Natural killer cell treated with Interleukin-12 subunit alpha and Interleukin-12 subunit beta and Interleukin-15 and Interleukin-18, amount 100 ng/mL, for 72 hours (primary cell): Measurements from ENCODE around the gene HS3ST1. TPM values are rescaled to one million over a fixed set of nuclear protein-coding genes. Genes with fewer than 3 reads are reported as not detected.
A peak's percentile ranks its signal among the peaks of the same experiment; 100 is the strongest.
"Not testable (repeated sequence)": the region's sequence is repeated elsewhere in the genome, so short reads cannot be mapped to it uniquely, and the experiment has no call there.

Source experiments
- ATAC-seq, 2 donors: fragments of 150-1000 bp; cut with Tn5 transposase in 1 of 2; sonication (Bioruptor Pico), chemical (Tn5 transposase) in 1 of 2; 2 replicates each; pipeline ENCODE4 v1.10.0; 2021
- DNase-seq: peaks from one replicate; pipeline ENCODE4 v3.0.0; 2022; ENCODE audit warnings: low spot score
- H3K27ac Mint-ChIP-seq, 2 donors: 1 replicate in 1 of 2; 2 replicates in 1 of 2; pipeline ENCODE4 v1.8.0; 2022; ENCODE audit warnings: mixed read lengths in 2 of 2, mild to moderate bottlenecking in 1 of 2, moderate library complexity in 1 of 2
- H3K27me3 Mint-ChIP-seq, 2 donors: 1 replicate in 1 of 2; 2 replicates in 1 of 2; pipeline ENCODE4 v1.8.0; 2022; ENCODE audit warnings: mixed read lengths in 2 of 2
- H3K36me3 Mint-ChIP-seq: one replicate; pipeline ENCODE4 v1.8.0; 2022; ENCODE audit warnings: mixed read lengths
- H3K4me1 Mint-ChIP-seq, 2 donors: 1 replicate in 1 of 2; 2 replicates in 1 of 2; pipeline ENCODE4 v1.8.0; 2022; ENCODE audit warnings: low read depth in 2 of 2, mixed read lengths in 2 of 2, mild to moderate bottlenecking in 1 of 2
- H3K4me3 Mint-ChIP-seq: one replicate; pipeline ENCODE4 v1.8.0; 2022; ENCODE audit warnings: mixed read lengths
- H3K9me3 Mint-ChIP-seq: 2 replicates; pipeline ENCODE4 v1.8.0; 2022; ENCODE audit warnings: mixed read lengths
- total RNA-seq, 2 donors: library from RNA; stranded (reverse); gene quantifications; one replicate each; pipeline ENCODE4 v1.2.3, GENCODE V29; 2022

HS3ST1 gene
- total RNA-seq, 2 donors from 2014 or later: not detected

GRCh38 chr4:11408233-11408967 lies 20.3 kb downstream of the HS3ST1 start:
- Mint-ChIP-seq H3K27ac (no peak overlapping the region), H3K27me3 (peaks cover 0 to 2% of the 10 kb centered on the region in 2 donors), H3K9me3 (no peaks in the 10 kb centered on the region), H3K4me1 (no peaks in the 10 kb centered on the region), H3K36me3 (no peaks in the 10 kb centered on the region), H3K4me3 (no peak overlapping the region)
- DNase-seq (no peak), ATAC-seq (peak; percentile 44 to 45)

DNA sequence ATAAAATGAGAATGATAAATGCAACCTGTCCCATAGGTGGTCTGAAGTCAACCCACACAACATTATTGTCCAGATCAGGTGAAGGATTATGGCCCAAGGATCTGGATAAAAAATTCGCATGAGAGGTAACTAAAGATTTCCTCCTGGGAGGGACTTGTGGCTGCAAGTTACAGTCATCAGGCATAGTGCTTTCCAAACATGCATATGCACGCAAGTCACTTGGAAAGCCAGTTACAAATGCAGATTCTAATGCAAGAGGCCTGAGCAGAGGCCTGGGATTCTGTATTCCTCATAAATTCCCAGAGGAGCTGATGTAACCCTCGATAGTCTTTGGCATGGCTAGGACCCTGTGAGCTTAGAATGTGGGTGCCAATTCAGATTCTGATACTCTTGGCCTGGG lies 21.1 kb downstream of the HS3ST1 start:
- Mint-ChIP-seq H3K4me1 (no peaks in the 10 kb centered on the region), H3K9me3 (no peaks in the 10 kb centered on the region), H3K27me3 (peaks cover 0 to 2% of the 10 kb centered on the region in 2 donors), H3K27ac (no peak overlapping the region), H3K4me3 (no peak overlapping the region), H3K36me3 (no peaks in the 10 kb centered on the region)
- ATAC-seq: no peak
- no peak for DNase-seq

GRCh38 chr4:11404431-11404830 lies 24.3 kb downstream of the HS3ST1 start:
- ATAC-seq (no peak), DNase-seq (no peak)
- H3K27ac Mint-ChIP-seq: no peak overlapping the region
- no peaks in the 10 kb centered on the region for H3K36me3 Mint-ChIP-seq
- no peak overlapping the region for H3K4me3 Mint-ChIP-seq
- peaks cover 0 to 2% of the 10 kb centered on the region in 2 donors for H3K27me3 Mint-ChIP-seq
- H3K4me1 Mint-ChIP-seq: no peaks in the 10 kb centered on the region
- no peaks in the 10 kb centered on the region for H3K9me3 Mint-ChIP-seq

GRCh38 chr4:11402192-11402591 lies 26.5 kb downstream of the HS3ST1 start:
- no peak overlapping the region for H3K4me3 Mint-ChIP-seq
- no peaks in the 10 kb centered on the region for H3K27me3 Mint-ChIP-seq
- DNase-seq: no peak
- H3K9me3 Mint-ChIP-seq: no peaks in the 10 kb centered on the region
- H3K4me1 Mint-ChIP-seq: no peaks in the 10 kb centered on the region
- ATAC-seq: no peak
- no peak overlapping the region for H3K27ac Mint-ChIP-seq
- no peaks in the 10 kb centered on the region for H3K36me3 Mint-ChIP-seq

GRCh38 chr4:11399461-11399971 lies 29.2 kb downstream of the HS3ST1 start:
- ATAC-seq (peak in 1 of 2 donors; percentile 9), DNase-seq (no peak)
- Mint-ChIP-seq H3K27me3 (no peaks in the 10 kb centered on the region), H3K27ac (no peak overlapping the region), H3K4me3 (no peak overlapping the region), H3K9me3 (no peaks in the 10 kb centered on the region), H3K36me3 (no peaks in the 10 kb centered on the region), H3K4me1 (no peaks in the 10 kb centered on the region)

DNA sequence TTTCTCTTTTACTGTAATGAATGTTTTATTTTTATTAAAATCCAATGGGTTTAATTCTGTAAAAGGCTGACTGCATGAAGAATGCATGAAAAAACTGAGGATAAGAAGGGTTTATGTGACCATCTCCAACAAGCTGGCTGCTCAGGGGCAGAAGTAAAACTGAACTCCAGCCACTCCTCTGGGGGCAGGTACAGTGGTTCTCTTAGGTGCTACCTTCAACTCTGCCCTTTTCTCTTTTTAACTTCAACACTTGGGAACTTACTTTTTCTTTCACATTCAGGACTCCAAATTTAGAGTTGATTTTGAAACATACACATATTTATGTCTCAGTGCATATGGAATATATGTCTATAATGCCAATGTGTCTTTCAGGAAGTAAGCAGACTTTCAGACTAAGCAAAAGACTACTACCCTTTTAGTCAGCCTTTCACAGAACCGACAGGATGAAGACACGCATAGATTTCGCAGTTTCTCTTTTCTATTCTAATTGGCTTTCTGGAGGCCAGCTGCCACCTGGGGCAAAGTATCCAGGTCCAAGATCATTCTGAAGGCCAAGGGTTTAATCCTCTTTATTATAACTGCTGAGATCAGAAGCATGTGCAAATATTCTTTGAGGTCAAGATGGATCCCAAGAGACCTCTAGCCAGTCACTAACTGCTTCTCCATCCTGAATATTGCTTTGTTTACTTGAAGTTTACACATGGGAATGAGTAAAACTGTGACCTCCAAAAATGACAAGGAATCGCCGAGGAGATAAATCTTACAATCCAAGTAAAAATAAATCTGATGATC lies 30.7 kb downstream of the HS3ST1 start:
- ATAC-seq (no peak), DNase-seq (no peak)
- H3K4me1 Mint-ChIP-seq: no peaks in the 10 kb centered on the region
- no peak overlapping the region for H3K4me3 Mint-ChIP-seq
- peak overlapping the region in 1 of 2 donors; percentile 8 for H3K27ac Mint-ChIP-seq
- no peaks in the 10 kb centered on the region for H3K9me3 Mint-ChIP-seq
- no peaks in the 10 kb centered on the region for H3K36me3 Mint-ChIP-seq
- H3K27me3 Mint-ChIP-seq: peaks cover 0 to 6% of the 10 kb centered on the region in 2 donors

GRCh38 chr4:11397146-11397545 lies 31.5 kb downstream of the HS3ST1 start:
- ATAC-seq (no peak), DNase-seq (no peak)
- peaks cover 0 to 6% of the 10 kb centered on the region in 2 donors for H3K27me3 Mint-ChIP-seq
- H3K4me1 Mint-ChIP-seq: no peaks in the 10 kb centered on the region
- no peaks in the 10 kb centered on the region for H3K36me3 Mint-ChIP-seq
- no peaks in the 10 kb centered on the region for H3K9me3 Mint-ChIP-seq
- no peak overlapping the region for H3K27ac Mint-ChIP-seq
- no peak overlapping the region for H3K4me3 Mint-ChIP-seq

- Mint-ChIP-seq H3K4me3 (no peak overlapping the region), H3K27me3 (peaks cover 0 to 6% of the 10 kb centered on the region in 2 donors), H3K4me1 (no peaks in the 10 kb centered on the region), H3K36me3 (no peaks in the 10 kb centered on the region), H3K9me3 (no peaks in the 10 kb centered on the region), H3K27ac (no peak overlapping the region)
- ATAC-seq (no peak), DNase-seq (no peak)
Observed at GRCh38 chr4:11393551-11393950, 35.1 kb downstream of the HS3ST1 start.

GRCh38 chr4:11384072-11384471 lies 44.6 kb downstream of the HS3ST1 start:
- H3K4me3 Mint-ChIP-seq, ATAC-seq, H3K9me3 Mint-ChIP-seq, DNase-seq, H3K27ac Mint-ChIP-seq, H3K36me3 Mint-ChIP-seq, H3K27me3 Mint-ChIP-seq, H3K4me1 Mint-ChIP-seq: not testable (repeated sequence)

DNA sequence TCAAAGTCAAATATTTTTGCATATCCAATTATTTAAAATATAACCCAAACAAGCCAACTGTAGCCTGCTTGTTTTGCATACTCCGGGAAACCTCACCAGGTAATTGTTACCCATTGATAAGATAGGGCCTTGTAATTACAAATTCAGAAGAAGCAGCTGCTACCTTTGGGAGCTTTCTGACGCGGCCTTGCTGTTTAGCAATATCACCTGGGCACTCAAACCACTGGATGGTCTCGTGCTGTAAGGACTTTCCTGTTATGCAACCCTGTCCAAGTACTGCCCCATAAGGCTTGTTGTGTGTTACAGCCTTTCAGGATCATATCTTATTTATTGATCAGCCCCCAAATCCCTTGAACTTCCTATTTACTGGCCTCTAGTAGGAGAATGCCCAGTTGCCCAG lies 52.1 kb downstream of the HS3ST1 start:
- Mint-ChIP-seq H3K27ac (no peak overlapping the region), H3K36me3 (no peaks in the 10 kb centered on the region), H3K4me1 (no peaks in the 10 kb centered on the region), H3K9me3 (no peaks in the 10 kb centered on the region), H3K27me3 (no peaks in the 10 kb centered on the region), H3K4me3 (no peak overlapping the region)
- DNase-seq (no peak), ATAC-seq (no peak)

DNA sequence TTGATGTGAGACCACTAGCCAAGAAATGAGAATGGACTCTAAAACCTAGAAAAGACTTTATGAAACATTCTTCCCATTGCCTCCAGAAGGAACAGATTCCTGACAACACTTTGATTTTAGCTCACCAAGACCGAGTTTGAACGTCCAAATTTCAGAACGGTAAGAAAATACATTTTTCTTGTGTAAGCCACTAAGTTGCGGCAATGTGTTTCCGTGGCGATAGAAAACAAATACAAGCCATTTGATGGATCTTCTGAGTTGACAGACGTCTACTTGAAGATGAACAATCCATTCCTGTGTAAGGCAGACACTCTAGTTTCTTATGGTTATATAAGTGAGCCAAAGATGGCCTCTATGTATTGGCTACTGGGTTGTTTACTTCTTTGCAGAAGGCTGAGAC lies 52.5 kb downstream of the HS3ST1 start:
- Mint-ChIP-seq H3K27me3 (no peaks in the 10 kb centered on the region), H3K4me1 (no peaks in the 10 kb centered on the region), H3K4me3 (no peak overlapping the region), H3K9me3 (no peaks in the 10 kb centered on the region), H3K27ac (no peak overlapping the region), H3K36me3 (no peaks in the 10 kb centered on the region)
- ATAC-seq (no peak), DNase-seq (no peak)

DNA sequence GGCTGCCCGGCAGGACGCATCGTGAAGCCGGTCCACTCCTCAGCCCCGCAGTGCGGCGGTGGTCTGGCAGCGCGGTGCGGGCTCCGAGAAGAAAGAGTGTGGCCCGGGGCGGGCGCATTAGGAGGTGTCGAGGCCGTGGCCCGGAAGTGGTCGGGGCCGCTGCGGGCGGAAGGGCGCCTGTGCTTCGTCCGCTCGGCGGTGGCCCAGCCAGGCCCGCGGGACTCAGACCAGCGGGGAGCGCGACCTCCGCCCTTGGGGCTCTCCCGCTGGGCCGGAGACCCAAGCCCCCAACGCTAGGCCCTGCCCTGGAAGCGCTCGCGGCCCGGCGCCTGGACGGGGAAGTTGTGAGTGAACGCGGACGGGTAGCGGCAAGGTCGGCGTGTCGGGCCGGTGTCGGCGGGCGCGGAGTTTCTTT lies 60.0 kb downstream of the HS3ST1 start:
- H3K4me1 Mint-ChIP-seq: no peaks in the 10 kb centered on the region
- ATAC-seq: peak; percentile 82
- DNase-seq: no peak
- peak overlapping the region; percentile 44 for H3K4me3 Mint-ChIP-seq
- no peaks in the 10 kb centered on the region for H3K9me3 Mint-ChIP-seq
- no peaks in the 10 kb centered on the region for H3K36me3 Mint-ChIP-seq
- peaks cover 6% of the 10 kb centered on the region in 2 donors for H3K27me3 Mint-ChIP-seq
- H3K27ac Mint-ChIP-seq: no peak overlapping the region

GRCh38 chr4:11367371-11367770 lies 61.3 kb downstream of the HS3ST1 start:
- H3K36me3 Mint-ChIP-seq: no peaks in the 10 kb centered on the region
- H3K9me3 Mint-ChIP-seq: no peaks in the 10 kb centered on the region
- no peak overlapping the region for H3K4me3 Mint-ChIP-seq
- peaks cover 6% of the 10 kb centered on the region in 2 donors for H3K27me3 Mint-ChIP-seq
- H3K27ac Mint-ChIP-seq: no peak overlapping the region
- no peak for DNase-seq
- H3K4me1 Mint-ChIP-seq: no peaks in the 10 kb centered on the region
- no peak for ATAC-seq

DNA sequence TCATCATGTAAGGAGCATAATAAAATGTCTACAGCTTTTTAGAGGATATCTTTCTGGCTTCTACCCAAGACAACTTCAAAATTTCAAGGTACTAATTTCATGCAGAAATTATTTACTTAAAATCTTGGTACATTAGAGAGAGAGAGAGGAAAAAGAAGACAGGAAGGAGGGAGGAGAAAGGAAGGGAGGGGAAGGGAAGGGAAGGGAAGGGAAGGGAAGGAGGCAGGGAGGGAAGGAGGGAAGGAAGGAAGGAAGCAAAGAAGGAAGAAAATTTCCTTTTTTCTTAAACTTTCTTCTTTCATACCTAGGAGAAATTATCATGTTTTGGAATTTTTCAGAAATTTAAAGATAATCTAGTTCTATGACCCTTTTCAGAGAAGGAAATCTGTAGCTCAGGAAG lies 61.8 kb downstream of the HS3ST1 start:
- DNase-seq: no peak
- Mint-ChIP-seq H3K27ac (no peak overlapping the region), H3K9me3 (no peaks in the 10 kb centered on the region), H3K36me3 (no peaks in the 10 kb centered on the region), H3K27me3 (peaks cover 6% of the 10 kb centered on the region in 2 donors), H3K4me1 (no peaks in the 10 kb centered on the region), H3K4me3 (no peak overlapping the region)
- ATAC-seq: no peak
